HEK293T (cell line): ENCODE measurements around the gene MUC16.

ENCODE experiments used
- ARNT ChIP-seq: fragments of 450-650 bp; IDR thresholded peaks from 2 replicates; pipeline ENCODE4 v1.6.1; 2017; ENCODE audit warnings: mild to moderate bottlenecking
- BHLHE40 ChIP-seq: fragments of 450-650 bp; IDR thresholded peaks from 2 replicates; pipeline ENCODE4 v1.6.1; 2016; ENCODE audit warnings: mild to moderate bottlenecking, moderate library complexity, borderline replicate concordance
- CTBP1 ChIP-seq: fragments of 450-650 bp; IDR thresholded peaks from 2 replicates; pipeline ENCODE4 v1.6.1; 2016; ENCODE audit warnings: borderline replicate concordance
- FOXA1 ChIP-seq: fragments of 450-650 bp; IDR thresholded peaks from 2 replicates; pipeline ENCODE4 v1.6.1; 2016; ENCODE audit warnings: mild to moderate bottlenecking
- FOXM1 ChIP-seq: fragments of 450-650 bp; IDR thresholded peaks from 2 replicates; pipeline ENCODE4 v1.6.1; 2017; ENCODE audit warnings: mild to moderate bottlenecking, borderline replicate concordance
- HDGF ChIP-seq: fragments of 450-650 bp; IDR thresholded peaks from 2 replicates; pipeline ENCODE4 v1.6.1; 2017; ENCODE audit warnings: antibody characterized with exemption, borderline replicate concordance
- LEF1 ChIP-seq: fragments of 450-650 bp; IDR thresholded peaks from 2 replicates; pipeline ENCODE4 v1.6.1; 2017; ENCODE audit warnings: mild to moderate bottlenecking, borderline replicate concordance
- NFRKB ChIP-seq: fragments of 450-650 bp; IDR thresholded peaks from 2 replicates; pipeline ENCODE4 v1.6.1; 2016; ENCODE audit warnings: mild to moderate bottlenecking, moderate library complexity
- SP1 ChIP-seq: fragments of 450-650 bp; IDR thresholded peaks from 2 replicates; pipeline ENCODE4 v1.6.1; 2017
- SUZ12 ChIP-seq: fragments of 450-650 bp; IDR thresholded peaks from 2 replicates; pipeline ENCODE4 v1.6.1; 2016; ENCODE audit warnings: mild to moderate bottlenecking
- TARDBP ChIP-seq: fragments of 450-650 bp; IDR thresholded peaks from 2 replicates; pipeline ENCODE4 v1.6.1; 2016
- TF ChIP-seq, protein P1 (sequence below): fragments of 450-650 bp; IDR thresholded peaks from 2 replicates; pipeline ENCODE4 v1.6.1; 2016

DNA sequence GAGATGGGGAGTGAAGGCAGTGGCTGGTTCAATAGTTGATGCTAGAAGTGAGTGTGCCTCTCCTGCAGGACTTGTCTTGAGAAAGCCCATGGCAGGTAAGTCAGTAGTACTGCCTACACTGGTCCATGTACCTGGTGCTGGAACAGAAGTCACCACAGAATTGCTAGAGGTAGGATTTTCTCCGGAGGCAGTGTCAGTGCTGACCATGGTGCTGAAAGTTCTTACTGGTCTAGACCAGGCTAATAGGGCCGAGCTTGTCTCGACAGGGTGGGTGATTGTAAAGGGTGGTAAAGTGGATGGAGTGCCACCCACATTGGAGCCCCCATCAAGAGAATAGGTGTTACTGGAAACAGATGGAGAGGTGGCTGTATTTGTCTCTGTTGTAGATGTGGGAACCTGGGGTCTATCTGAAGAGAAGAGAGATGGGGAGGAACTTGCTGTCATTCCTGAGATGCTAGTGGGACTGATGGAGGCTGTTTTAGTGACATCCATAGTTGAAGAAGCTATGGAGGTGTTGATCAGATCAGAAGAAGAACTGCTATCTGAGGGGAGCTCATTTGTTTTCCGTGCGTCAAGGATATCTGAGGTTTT is 36.6 kb downstream of the MUC16 start:
- TF ChIP-seq, protein P1, sequence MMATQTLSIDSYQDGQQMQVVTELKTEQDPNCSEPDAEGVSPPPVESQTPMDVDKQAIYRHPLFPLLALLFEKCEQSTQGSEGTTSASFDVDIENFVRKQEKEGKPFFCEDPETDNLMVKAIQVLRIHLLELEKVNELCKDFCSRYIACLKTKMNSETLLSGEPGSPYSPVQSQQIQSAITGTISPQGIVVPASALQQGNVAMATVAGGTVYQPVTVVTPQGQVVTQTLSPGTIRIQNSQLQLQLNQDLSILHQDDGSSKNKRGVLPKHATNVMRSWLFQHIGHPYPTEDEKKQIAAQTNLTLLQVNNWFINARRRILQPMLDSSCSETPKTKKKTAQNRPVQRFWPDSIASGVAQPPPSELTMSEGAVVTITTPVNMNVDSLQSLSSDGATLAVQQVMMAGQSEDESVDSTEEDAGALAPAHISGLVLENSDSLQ: no peak
- no peak for TF ChIP-seq CTBP1
- TF ChIP-seq FOXM1: no peak
- TF ChIP-seq BHLHE40: no peak
- TF ChIP-seq LEF1: no peak
- no peak for TF ChIP-seq FOXA1
- no peak for TF ChIP-seq SP1
- no peak for TF ChIP-seq TARDBP
- TF ChIP-seq HDGF: no peak
- no peak for TF ChIP-seq NFRKB
- no peak for TF ChIP-seq ARNT
- no peak for TF ChIP-seq SUZ12
